Thoracic aorta (tissue), 2 donors: ENCODE measurements around the gene AK5. TPM values are rescaled to one million over a fixed set of nuclear protein-coding genes. Genes with fewer than 3 reads are reported as not detected.

Source experiments
- ATAC-seq: fragments of 150-250 bp; one replicate; pipeline ENCODE4 v1.8.0; 2017; ENCODE audit warnings: low read depth; ENCODE audit not compliant: insufficient number of reproducible peaks, low FRiP score
- DNase-seq: peaks from one replicate; pipeline ENCODE4 v3.0.0-alpha.2; 2020; ENCODE audit warnings: low spot score
- H3K27ac ChIP-seq, 2 donors: fragments of 200-600 bp; sonication (generic); 1 replicate in 1 of 2; 2 replicates in 1 of 2; pipeline ENCODE4 v1.5.1; 2016; ENCODE audit warnings: mild to moderate bottlenecking in 2 of 2, moderate library complexity in 2 of 2
- H3K27me3 ChIP-seq: fragments of 200-600 bp; sonication (generic); replicated peaks from 2 replicates; pipeline ENCODE4 v1.6.0; 2016; ENCODE audit warnings: mild to moderate bottlenecking; ENCODE audit not compliant: insufficient read depth
- H3K36me3 ChIP-seq: fragments of 200-600 bp; sonication (generic); one replicate; pipeline ENCODE4 v1.5.1; 2016
- H3K4me1 ChIP-seq, 2 donors: fragments of 200-600 bp; sonication (generic); 1 replicate in 1 of 2; 2 replicates in 1 of 2; pipeline versions ENCODE4 v1.5.1 to v1.6.0; 2016; ENCODE audit warnings: low read depth in 2 of 2, mild to moderate bottlenecking in 1 of 2; ENCODE audit not compliant: control insufficient read depth in 1 of 2
- H3K4me3 ChIP-seq: fragments of 200-600 bp; sonication (generic); 2 replicates; pipeline ENCODE4 v1.5.1; 2016; ENCODE audit warnings: mild to moderate bottlenecking
- H3K9me3 ChIP-seq: fragments of 200-600 bp; sonication (generic); 2 replicates; pipeline ENCODE4 v1.5.1; 2016
- CTCF ChIP-seq: fragments of 200-600 bp; sonication (generic); IDR thresholded peaks from one replicate; pipeline ENCODE4 v1.5.1; 2019; ENCODE audit warnings: antibody characterized with exemption
- total RNA-seq, 2 donors: library from RNA; depleted of rRNA; stranded (reverse); fragments of >200 nt; gene quantifications; one replicate each; pipeline versions ENCODE4 v1.1.0 to v1.2.3, GENCODE V29; 2016

AK5 gene
- total RNA-seq, 2 donors from 2014 or later: 0.56 to 1.4 TPM

- Histone ChIP-seq H3K27me3 (no peaks in the 10 kb centered on the region), H3K36me3 (no peaks in the 10 kb centered on the region), H3K27ac (no peak overlapping the region), H3K4me3 (no peak overlapping the region), H3K4me1 (peaks cover 5 to 13% of the 10 kb centered on the region in 2 donors), H3K9me3 (no peaks in the 10 kb centered on the region)
- DNase-seq: no peak
- ATAC-seq: no peak
- TF ChIP-seq CTCF: no peak
These were observed 2.0 kb downstream of the AK5 start for GRCh38 chr1:77283701-77284425.

GRCh38 chr1:77287535-77287934, 5.7 kb downstream of the AK5 start:
- peaks cover under 1 to 7% of the 10 kb centered on the region in 2 donors for H3K4me1 ChIP-seq
- ATAC-seq: no peak
- no peak overlapping the region for H3K4me3 ChIP-seq
- no peaks in the 10 kb centered on the region for H3K36me3 ChIP-seq
- DNase-seq: no peak
- no peaks in the 10 kb centered on the region for H3K9me3 ChIP-seq
- H3K27ac ChIP-seq: no peak overlapping the region
- no peaks in the 10 kb centered on the region for H3K27me3 ChIP-seq
- no peak for TF ChIP-seq CTCF

- DNase-seq: no peak
- TF ChIP-seq CTCF: no peak
- H3K9me3 ChIP-seq: no peaks in the 10 kb centered on the region
- H3K27ac ChIP-seq: no peak overlapping the region
- no peaks in the 10 kb centered on the region for H3K36me3 ChIP-seq
- no peak overlapping the region for H3K4me3 ChIP-seq
- no peaks in the 10 kb centered on the region for H3K4me1 ChIP-seq
- no peak for ATAC-seq
- no peaks in the 10 kb centered on the region for H3K27me3 ChIP-seq
These were observed 6.5 kb downstream of the AK5 start for GRCh38 chr1:77288275-77288674.

- no peaks in the 10 kb centered on the region for H3K9me3 ChIP-seq
- no peak overlapping the region for H3K4me3 ChIP-seq
- ATAC-seq (no peak), DNase-seq (no peak)
- H3K27me3 ChIP-seq: no peaks in the 10 kb centered on the region
- no peaks in the 10 kb centered on the region for H3K4me1 ChIP-seq
- no peak overlapping the region for H3K27ac ChIP-seq
- no peak for TF ChIP-seq CTCF
- H3K36me3 ChIP-seq: no peaks in the 10 kb centered on the region
These were observed 8.8 kb downstream of the AK5 start for GRCh38 chr1:77290576-77290975.

GRCh38 chr1:77292551-77292950, 10.7 kb downstream of the AK5 start:
- DNase-seq: no peak
- no peak for TF ChIP-seq CTCF
- no peak for ATAC-seq
- H3K36me3 ChIP-seq: no peaks in the 10 kb centered on the region
- H3K4me1 ChIP-seq: no peaks in the 10 kb centered on the region
- no peak overlapping the region for H3K27ac ChIP-seq
- H3K4me3 ChIP-seq: no peak overlapping the region
- H3K27me3 ChIP-seq: no peaks in the 10 kb centered on the region
- H3K9me3 ChIP-seq: no peaks in the 10 kb centered on the region
